Neural progenitor cell (in vitro differentiated cells): ENCODE measurements around the gene ALKAL2.

ENCODE experiments used
- CTCF ChIP-seq: fragments of 200-600 bp; sonication (generic); IDR thresholded peaks from 2 replicates; pipeline ENCODE4 v1.5.1; 2017; ENCODE audit warnings: antibody characterized with exemption, mild to moderate bottlenecking
- EZH2 ChIP-seq: fragments of 200-600 bp; sonication (generic); IDR thresholded peaks from 2 replicates; pipeline ENCODE4 v1.6.1; 2017; ENCODE audit warnings: antibody characterized with exemption, mild to moderate bottlenecking, moderate library complexity
- EZH2phosphoT487 ChIP-seq: fragments of 200-600 bp; sonication (generic); IDR thresholded peaks from 2 replicates; pipeline ENCODE4 v1.6.1; 2017; ENCODE audit warnings: antibody characterized with exemption

DNA sequence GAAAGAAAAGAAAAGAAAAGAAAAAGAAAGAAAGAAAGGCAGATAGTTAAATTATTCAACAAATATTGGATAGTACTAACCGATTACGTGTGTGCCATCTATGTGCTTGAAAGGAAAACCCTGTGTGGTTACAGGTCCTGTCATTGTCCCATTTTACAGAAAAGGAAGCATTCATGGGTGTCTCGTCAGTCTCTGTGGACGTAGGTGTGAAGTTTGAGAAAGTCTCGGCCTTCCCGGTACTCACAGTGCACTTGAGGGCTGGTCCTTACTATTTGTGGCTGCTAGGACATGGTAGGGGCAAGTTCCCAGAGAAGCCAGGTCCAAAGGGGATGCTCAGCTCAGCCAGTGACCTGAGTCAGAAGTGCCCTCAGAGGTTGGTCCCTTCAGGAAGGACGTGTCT lies 43.3 kb downstream of the ALKAL2 start:
- TF ChIP-seq CTCF (no peak), EZH2 (no peak), EZH2phosphoT487 (no peak)
